DMS153 treated with DMSO at 0.1 percent for 48 hours (cell line): Measurements from ENCODE around the gene ZNF200.
"Not testable (repeated sequence)": the region's sequence is repeated elsewhere in the genome, so short reads cannot be mapped to it uniquely, and the experiment has no call there.

Experiments used
- DNase-seq: peaks from one replicate; lab custom pipeline; 2025; ENCODE audit not compliant: unreplicated experiment; lab: John Stamatoyannopoulos, UW

Gene ZNF200

DNA sequence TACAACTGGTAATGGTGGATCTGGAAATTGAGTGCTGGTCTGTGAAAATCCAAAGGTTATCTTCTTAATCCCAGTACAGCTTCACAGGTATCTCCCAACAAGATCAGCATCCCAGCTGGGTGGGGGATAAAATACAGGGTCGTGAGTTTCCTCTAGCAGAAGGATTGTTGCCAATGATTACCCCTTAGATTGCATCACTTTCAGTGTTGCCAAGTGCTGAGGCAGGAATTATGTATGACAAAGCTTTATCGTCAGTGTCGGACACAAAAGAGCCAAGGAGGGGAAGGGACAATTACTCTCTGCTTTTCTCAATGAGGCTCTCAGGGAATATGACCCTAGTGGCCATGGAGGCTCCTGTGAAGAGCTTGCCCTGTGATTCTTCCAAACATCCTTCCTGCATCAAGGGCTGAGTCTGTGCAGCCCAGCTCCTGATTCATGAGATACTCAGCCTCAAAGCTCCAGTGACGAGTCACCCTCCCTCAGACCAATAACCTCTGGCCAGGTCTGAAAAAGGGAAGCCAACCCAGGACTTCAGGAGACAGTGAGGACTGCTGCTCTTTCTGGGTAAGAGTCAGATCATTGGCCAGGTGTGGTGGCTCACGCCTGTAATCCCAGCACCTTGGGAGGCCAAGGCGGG, 31.9 kb downstream of the ZNF200 start:
- no peak for DNase-seq

DNA sequence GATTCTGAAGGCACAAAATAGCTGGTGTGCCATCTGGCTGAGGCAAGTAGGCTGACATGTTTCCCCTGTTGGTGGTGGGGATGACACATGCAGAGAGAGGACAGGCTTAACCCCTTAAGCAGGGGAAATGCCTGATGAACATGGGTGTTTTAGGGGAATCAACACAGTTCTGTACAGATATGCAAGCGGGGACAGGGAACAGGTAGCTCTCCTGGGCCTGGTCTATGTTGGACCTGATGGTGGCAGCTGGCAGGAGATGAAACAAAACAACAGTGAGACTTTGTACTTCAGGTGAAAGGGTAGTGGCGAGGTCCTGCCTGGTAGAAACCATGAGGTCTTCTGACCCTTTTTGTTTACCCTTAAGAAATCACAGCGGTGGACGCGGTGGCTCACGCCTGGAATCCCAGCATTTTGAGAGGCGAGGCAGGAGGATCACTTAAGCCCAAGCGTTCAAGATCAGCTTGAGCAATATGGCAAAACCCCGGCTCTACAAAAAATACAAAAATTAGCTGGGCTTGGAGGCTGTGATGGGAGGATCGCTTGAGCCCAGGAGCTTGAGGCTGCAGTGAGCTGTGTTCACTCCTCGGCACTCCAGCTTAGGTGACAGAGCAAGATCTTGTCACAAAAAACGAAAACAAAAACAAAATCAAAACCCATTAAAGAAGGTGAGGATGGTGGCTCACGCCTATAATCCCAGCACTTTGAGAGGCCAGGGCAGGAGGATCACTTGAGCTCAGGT, 36.5 kb downstream of the ZNF200 start:
- DNase-seq = no peak

DNA sequence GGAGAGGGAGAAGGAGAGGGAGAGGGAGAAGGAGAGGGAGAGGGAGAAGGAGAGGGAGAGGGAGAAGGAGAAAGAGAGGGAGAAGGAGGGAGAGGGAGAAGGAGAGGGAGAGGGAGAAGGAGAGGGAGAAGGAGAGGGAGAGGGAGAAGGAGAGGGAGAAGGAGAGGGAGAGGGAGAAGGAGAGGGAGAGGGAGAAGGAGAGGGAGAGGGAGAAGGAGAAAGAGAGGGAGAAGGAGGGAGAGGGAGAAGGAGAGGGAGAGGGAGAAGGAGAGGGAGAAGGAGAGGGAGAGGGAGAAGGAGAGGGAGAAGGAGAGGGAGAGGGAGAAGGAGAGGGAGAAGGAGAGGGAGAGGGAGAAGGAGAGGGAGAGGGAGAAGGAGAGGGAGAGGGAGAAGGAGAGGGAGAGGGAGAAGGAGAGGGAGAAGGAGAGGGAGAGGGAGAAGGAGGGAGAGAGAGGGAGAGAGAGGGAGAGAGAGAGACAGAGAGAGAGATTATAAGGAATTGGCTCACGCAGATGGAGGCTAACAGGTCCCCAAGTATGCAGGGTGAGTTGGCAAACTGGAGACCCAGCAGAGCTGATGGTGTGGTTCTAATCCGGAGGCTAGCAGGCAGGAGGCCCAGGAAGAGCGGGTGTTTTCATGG, 37.1 kb downstream of the ZNF200 start:
- not testable (repeated sequence) for DNase-seq

DNA sequence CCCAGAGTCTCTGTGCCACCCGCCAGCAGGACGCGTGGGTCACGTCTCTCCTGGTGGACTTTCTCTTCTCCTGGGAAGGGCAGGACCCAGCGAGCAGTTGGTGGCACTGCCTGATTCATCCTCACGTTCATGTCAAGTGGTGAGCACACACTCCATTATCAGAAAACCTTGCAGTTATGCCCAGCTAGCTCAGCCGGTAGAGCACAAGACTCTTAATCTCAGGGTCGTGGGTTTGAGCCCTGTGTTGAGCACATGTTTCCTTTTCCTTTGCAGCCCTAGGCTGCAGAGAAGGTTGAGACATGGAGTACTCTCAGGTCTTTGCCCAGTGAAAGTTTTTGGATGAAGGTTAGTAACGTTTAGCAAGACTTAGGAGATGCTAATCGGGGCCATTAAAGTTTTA, 39.0 kb downstream of the ZNF200 start:
- DNase-seq = no peak

DNA sequence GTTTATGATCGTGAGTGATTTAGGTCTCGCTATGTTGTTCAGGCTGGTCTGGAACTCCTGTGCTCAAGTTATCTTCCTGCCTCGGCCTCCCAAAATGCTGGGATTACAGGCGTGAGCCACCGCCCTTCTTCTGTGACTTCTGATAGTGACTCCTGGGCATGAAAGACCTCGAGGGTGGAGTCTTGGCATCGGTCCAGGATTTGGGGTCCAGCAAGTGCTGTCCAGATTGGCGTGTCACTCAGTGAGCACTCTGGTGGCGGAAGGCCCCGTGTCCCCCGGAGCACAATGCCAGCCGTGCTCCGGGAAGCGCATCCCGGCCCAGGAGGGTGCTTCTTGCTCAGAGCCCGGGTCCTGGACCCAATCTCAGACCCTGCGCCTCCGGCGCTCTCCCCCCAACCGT, 40.2 kb downstream of the ZNF200 start:
- no peak for DNase-seq

- no peak for DNase-seq
Measured at GRCh38 chr16:3193221-3194212, 41.4 kb downstream of the ZNF200 start.

- DNase-seq = no peak
Measured at GRCh38 chr16:3192476-3193019, 42.4 kb downstream of the ZNF200 start.

DNA sequence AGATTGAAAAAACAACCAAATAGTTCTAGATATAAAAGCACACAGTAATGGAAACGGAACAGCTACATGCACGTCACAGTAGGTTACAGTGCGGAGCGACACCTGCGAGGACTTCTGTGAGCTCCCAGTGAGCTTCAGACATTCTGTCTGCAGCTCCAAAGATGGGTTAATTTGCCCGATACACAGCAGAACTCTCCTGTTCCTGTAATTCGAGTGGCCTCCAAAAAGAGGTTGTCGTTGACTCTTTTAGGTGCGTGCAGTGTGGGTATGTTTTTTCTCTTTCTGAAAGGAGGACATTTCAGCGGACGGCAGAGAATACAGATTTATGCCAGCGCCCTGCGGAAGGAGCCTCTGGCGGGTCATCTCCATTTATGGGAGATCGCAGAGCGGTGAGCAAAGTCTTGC, 44.0 kb downstream of the ZNF200 start:
- no peak for DNase-seq

- no peak for DNase-seq
Measured at GRCh38 chr16:3189869-3190268, 45.1 kb downstream of the ZNF200 start.

GRCh38 chr16:3188925-3189825, 45.8 kb downstream of the ZNF200 start:
- DNase-seq = no peak

DNA sequence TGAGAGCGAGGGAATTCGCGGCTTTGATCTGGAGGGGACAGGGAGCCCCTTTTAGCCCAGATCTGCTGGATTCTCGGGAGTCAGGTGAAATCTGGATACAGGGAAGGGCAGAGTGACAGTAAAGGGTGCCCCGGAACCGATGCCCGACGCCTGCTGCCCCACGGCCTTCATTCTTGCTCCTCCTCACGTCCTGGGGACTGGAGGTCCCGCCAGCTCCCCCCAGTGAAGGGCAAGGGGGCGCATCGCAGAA, 46.4 kb downstream of the ZNF200 start:
- DNase-seq = no peak

DNA sequence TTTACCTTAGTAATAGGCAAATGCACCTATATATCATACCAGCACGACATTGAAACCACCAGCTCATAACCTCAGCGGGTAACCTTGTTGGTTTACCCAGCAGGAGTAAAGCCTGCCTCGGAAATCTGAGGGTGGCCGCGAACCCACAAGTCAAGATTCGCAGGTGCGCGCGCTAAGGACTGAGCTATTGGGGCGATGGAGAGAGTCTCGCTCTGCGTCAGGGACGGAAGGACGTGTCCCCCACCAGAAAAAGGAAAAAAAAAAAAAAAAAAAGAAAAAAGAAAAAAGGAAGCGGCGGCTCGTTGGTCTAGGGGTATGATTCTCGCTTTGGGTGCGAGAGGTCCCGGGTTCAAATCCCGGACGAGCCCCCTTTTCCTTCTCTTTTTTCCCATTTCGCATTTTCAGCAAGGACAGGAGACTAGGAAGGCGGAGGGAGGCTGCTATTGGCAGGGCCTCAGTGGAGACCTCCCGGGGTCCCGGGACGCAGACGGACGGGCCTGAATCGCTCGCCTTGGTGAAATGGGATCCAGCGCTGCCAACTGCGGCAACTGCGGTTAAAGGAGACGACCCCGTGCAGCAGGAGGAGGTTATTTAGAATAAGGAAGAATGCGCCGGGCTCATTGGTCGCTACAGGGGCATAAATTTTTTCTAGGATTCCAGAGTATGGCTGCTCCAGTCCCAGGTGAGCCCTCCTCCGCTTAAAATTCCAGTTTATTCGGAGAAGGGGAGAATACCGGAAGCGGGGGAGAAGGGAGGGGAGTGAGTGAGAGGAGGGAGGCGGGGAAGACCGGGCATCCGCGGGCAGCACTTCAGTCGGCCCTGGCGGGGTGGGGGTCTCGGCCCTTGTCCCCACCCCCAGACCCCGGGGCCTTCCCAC, 46.9 kb downstream of the ZNF200 start, which contains the start of gene OR1F1:
Gene OR1F1 (plus strand): TSS at position 407 of the 877 bp plus-strand sequence.
- DNase-seq = no peak

- no peak for DNase-seq
Measured at GRCh38 chr16:3186946-3187690, 47.8 kb downstream of the ZNF200 start.

DNA sequence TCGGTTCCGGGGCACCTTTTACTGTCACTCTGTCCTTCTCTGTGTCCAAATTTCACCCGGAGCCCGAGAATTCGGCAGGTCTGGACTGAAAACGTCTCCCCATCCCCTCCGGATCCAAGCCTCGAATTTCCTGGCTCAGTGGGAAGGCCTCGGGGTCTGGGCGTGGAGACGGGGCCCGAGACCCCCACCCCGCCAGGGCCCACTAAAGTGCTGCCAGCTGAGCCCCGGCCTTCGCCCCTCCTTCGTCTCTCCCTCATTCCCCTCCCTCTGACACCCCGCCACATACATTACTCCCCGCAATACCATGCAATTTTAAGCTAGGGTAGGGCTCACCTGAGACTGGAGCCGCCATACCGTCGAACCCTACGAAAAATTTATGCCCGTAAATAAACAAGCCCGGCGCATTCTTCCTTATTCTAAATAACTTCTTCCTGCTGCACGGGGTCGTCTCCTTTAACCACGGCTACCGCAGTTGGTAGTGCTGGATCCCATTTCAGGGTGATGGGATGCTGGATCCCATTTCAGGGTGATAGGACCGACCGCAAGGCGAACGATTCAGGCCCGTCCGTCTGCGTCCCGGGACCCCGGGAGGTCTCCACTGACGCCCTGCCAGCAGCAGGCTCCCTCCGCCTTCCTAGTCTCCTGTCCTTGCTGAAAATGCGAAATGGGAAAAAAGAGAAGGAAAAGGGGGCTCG, 51.4 kb downstream of the ZNF200 start:
- DNase-seq = no peak

GRCh38 chr16:3182608-3183444, 52.1 kb downstream of the ZNF200 start:
- no peak for DNase-seq

- not testable (repeated sequence) for DNase-seq
Measured at GRCh38 chr16:3182293-3182607, 52.7 kb downstream of the ZNF200 start.

DNA sequence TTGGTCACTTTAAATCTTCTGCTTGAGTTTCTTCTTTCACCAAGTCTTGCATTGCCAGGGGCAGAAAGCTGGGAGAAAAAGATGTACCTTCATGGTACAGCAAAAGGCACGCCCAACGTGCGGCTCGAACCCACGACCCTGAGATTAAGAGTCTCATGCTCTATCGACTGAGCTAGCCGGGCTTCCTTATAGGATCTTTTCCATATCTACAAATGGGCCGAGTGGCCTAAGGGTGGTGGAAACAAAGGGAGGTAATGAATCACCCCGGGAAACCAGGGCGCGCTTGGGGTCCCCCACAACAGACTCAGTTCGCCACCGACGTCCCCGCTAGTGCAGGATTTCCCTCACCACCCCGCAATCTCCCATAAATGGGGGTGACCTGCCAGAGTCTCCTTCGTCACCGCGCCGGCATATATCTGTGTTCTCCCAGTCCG, 54.5 kb downstream of the ZNF200 start:
- DNase-seq = no peak
